Gastrocnemius medialis (tissue), 4 donors: ENCODE results near the gene ZC3H7B. TPM values are rescaled to one million over a fixed set of nuclear protein-coding genes. Genes with fewer than 3 reads are reported as not detected.

Experiments
- ATAC-seq, 2 donors: fragments of 150-250 bp; one replicate each; pipeline ENCODE4 v1.9.1; 2016
- DNase-seq, 2 donors: peaks; one replicate each; pipeline ENCODE4 v3.0.0-alpha.2; 2019
- H3K27ac ChIP-seq, 4 donors: fragments of 200-600 bp; sonication (generic); 1 replicate in 1 of 4; 2 replicates in 3 of 4; pipeline ENCODE4 v1.5.1; 2016 to 2018; ENCODE audit warnings: mild to moderate bottlenecking in 2 of 4, moderate library complexity in 1 of 4
- H3K27me3 ChIP-seq, 3 donors: fragments of 200-600 bp; sonication (generic) in 2 of 3; 1 replicate in 1 of 3; 2 replicates in 2 of 3; pipeline versions ENCODE4 v1.5.1 to v1.6.0; 2016 to 2019; ENCODE audit warnings: mild to moderate bottlenecking in 1 of 3, moderate library complexity in 1 of 3
- H3K36me3 ChIP-seq, 2 donors: fragments of 200-600 bp; sonication (generic) in 1 of 2; one replicate each; pipeline ENCODE4 v1.5.1; 2017 to 2018
- H3K4me1 ChIP-seq, 2 donors: fragments of 200-600 bp; sonication (generic) in 1 of 2; one replicate each; pipeline ENCODE4 v1.5.1; 2016 to 2017; ENCODE audit warnings: mild to moderate bottlenecking in 2 of 2
- H3K4me3 ChIP-seq, 4 donors: fragments of 200-600 bp; sonication (generic) in 3 of 4; 1 replicate in 1 of 4; 2 replicates in 3 of 4; pipeline ENCODE4 v1.5.1; 2016 to 2019; ENCODE audit warnings: mild to moderate bottlenecking in 2 of 4
- H3K9me3 ChIP-seq, 3 donors: fragments of 200-600 bp; sonication (generic) in 2 of 3; 1 replicate in 1 of 3; 2 replicates in 2 of 3; pipeline ENCODE4 v1.5.1; 2016 to 2019
- POLR2A ChIP-seq, 2 donors: fragments of 450-650 bp; IDR thresholded peaks; one replicate each; pipeline ENCODE4 v1.6.1; 2017; ENCODE audit warnings: antibody characterized with exemption in 2 of 2, mild to moderate bottlenecking in 2 of 2, moderate library complexity in 2 of 2
- in situ Hi-C, 4 donors: fragments of 200-750 bp; cut with MboI; loops; one replicate each; pipeline versions ENCODE4 v1.15.0 to v1.8.0; 2017; ENCODE audit warnings: low sequenced_read_pairs in 4 of 4
- intact Hi-C: fragments of 100-400 bp; cut with DNase I; formaldehyde crosslinking; loops from one replicate; pipeline ENCODE4 v1.15.1; 2023; ENCODE audit warnings: low total_unique reads
- total RNA-seq, 4 donors: library from RNA; depleted of rRNA; stranded (reverse); fragments of >200 nt; gene quantifications; one replicate each; pipeline versions ENCODE4 v1.1.0 to v1.2.3, GENCODE V29; 2016
- TF ChIP-seq, protein P1 (sequence below), 5 experiments: fragments of 450-650 bp in 3 of 5; fragments of 200-600 bp in 2 of 5; sonication (generic) in 2 of 5; IDR thresholded peaks in 4 of 5; conservative IDR thresholded peaks in 1 of 5; 1 replicate in 4 of 5; 2 replicates in 1 of 5; pipeline ENCODE4 v1.5.1; 2016 to 2019; ENCODE audit warnings: antibody characterized with exemption in 5 of 5, mild to moderate bottlenecking in 3 of 5, moderate library complexity in 3 of 5

ZC3H7B gene
- total RNA-seq, 4 donors from 2014 or later = 17.0 to 22.6 (median 20.5) TPM

GRCh38 chr22:41334215-41334614, 32.9 kb downstream of the ZC3H7B start:
- Histone ChIP-seq H3K4me3 (no peak overlapping the region), H3K4me1 (no peaks in the 10 kb centered on the region), H3K27me3 (no peaks in the 10 kb centered on the region), H3K27ac (no peak overlapping the region), H3K9me3 (no peaks in the 10 kb centered on the region), H3K36me3 (peaks cover 0 to 58% of the 10 kb centered on the region in 2 donors)
- TF ChIP-seq, protein P1, sequence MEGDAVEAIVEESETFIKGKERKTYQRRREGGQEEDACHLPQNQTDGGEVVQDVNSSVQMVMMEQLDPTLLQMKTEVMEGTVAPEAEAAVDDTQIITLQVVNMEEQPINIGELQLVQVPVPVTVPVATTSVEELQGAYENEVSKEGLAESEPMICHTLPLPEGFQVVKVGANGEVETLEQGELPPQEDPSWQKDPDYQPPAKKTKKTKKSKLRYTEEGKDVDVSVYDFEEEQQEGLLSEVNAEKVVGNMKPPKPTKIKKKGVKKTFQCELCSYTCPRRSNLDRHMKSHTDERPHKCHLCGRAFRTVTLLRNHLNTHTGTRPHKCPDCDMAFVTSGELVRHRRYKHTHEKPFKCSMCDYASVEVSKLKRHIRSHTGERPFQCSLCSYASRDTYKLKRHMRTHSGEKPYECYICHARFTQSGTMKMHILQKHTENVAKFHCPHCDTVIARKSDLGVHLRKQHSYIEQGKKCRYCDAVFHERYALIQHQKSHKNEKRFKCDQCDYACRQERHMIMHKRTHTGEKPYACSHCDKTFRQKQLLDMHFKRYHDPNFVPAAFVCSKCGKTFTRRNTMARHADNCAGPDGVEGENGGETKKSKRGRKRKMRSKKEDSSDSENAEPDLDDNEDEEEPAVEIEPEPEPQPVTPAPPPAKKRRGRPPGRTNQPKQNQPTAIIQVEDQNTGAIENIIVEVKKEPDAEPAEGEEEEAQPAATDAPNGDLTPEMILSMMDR (IDR thresholded peaks at IDR 0.05 in 4 of 5, conservative IDR thresholded peaks at IDR 0.05 in 1 of 5) = no peak
- no peak for TF ChIP-seq POLR2A (IDR thresholded peaks at IDR 0.05)
- ATAC-seq (no peak), DNase-seq (no peak)
- intact Hi-C loops = no loop called here
- in situ Hi-C loops = no loop called here

- intact Hi-C loops = no loop called here
Observed at GRCh38 chr22:41334951-41335635, 33.8 kb downstream of the ZC3H7B start.

GRCh38 chr22:41338614-41339212, 37.4 kb downstream of the ZC3H7B start:
- TF ChIP-seq POLR2A (IDR thresholded peaks at IDR 0.05) = no peak
- TF ChIP-seq, protein P1 (IDR thresholded peaks at IDR 0.05 in 4 of 5, conservative IDR thresholded peaks at IDR 0.05 in 1 of 5) = no peak
- no peak for DNase-seq
- Histone ChIP-seq H3K27ac (no peak overlapping the region), H3K36me3 (peaks cover 0 to 56% of the 10 kb centered on the region in 2 donors), H3K4me1 (no peaks in the 10 kb centered on the region), H3K4me3 (no peak overlapping the region), H3K27me3 (no peaks in the 10 kb centered on the region), H3K9me3 (no peaks in the 10 kb centered on the region)
- no peak for ATAC-seq
- in situ Hi-C loops (no loop called here), intact Hi-C loops (no loop called here)

More at GRCh38 chr22:41334951-41335635, 33.8 kb downstream of the ZC3H7B start:
- no peaks in the 10 kb centered on the region for H3K4me1 ChIP-seq
- no peaks in the 10 kb centered on the region for H3K9me3 ChIP-seq
- ATAC-seq (no peak), DNase-seq (no peak)
- no peaks in the 10 kb centered on the region for H3K27me3 ChIP-seq
- H3K36me3 ChIP-seq = peaks cover 0 to 58% of the 10 kb centered on the region in 2 donors
- no peak overlapping the region for H3K27ac ChIP-seq
- no peak overlapping the region for H3K4me3 ChIP-seq
- TF ChIP-seq, protein P1 (IDR thresholded peaks at IDR 0.05 in 4 of 5, conservative IDR thresholded peaks at IDR 0.05 in 1 of 5) = no peak
- no peak for TF ChIP-seq POLR2A (IDR thresholded peaks at IDR 0.05)
- in situ Hi-C loops = no loop called here

- Histone ChIP-seq H3K27me3 (no peaks in the 10 kb centered on the region), H3K4me1 (no peaks in the 10 kb centered on the region), H3K4me3 (no peak overlapping the region), H3K36me3 (peaks cover 0 to 61% of the 10 kb centered on the region in 2 donors), H3K27ac (no peak overlapping the region), H3K9me3 (no peaks in the 10 kb centered on the region)
- in situ Hi-C loops = no loop called here
- DNase-seq (no peak), ATAC-seq (no peak)
- intact Hi-C loops = no loop called here
- TF ChIP-seq, protein P1 (IDR thresholded peaks at IDR 0.05 in 4 of 5, conservative IDR thresholded peaks at IDR 0.05 in 1 of 5) = no peak
- no peak for TF ChIP-seq POLR2A (IDR thresholded peaks at IDR 0.05)
Observed at GRCh38 chr22:41339823-41340222, 38.5 kb downstream of the ZC3H7B start.
